GM19023 (cell line): ENCODE results near the gene TRH.
"Not testable (repeated sequence)": the region's sequence is repeated elsewhere in the genome, so short reads cannot be mapped to it uniquely, and the experiment has no call there.

Source experiments
- ATAC-seq: cut with Tn5 transposase; IDR thresholded peaks from one replicate; pipeline ENCODE4 v1.9.1; 2021; ENCODE audit warnings: mild to moderate bottlenecking, moderate library complexity; ENCODE audit not compliant: unreplicated experiment

TRH gene

GRCh38 chr3:130002666-130003598, 28.4 kb downstream of the TRH start:
- ATAC-seq = not testable (repeated sequence)

- no peak for ATAC-seq
These were observed 36.0 kb downstream of the TRH start for GRCh38 chr3:130010556-130010955.

GRCh38 chr3:130012108-130012507, 37.6 kb downstream of the TRH start:
- ATAC-seq = not testable (repeated sequence)

GRCh38 chr3:130013246-130013645, 38.7 kb downstream of the TRH start:
- ATAC-seq = not testable (repeated sequence)

GRCh38 chr3:130014526-130014925, 40.0 kb downstream of the TRH start:
- no peak for ATAC-seq

- ATAC-seq = not testable (repeated sequence)
These were observed 43.1 kb downstream of the TRH start for GRCh38 chr3:130017661-130018060.

- ATAC-seq = not testable (repeated sequence)
These were observed 51.8 kb downstream of the TRH start for GRCh38 chr3:130026146-130026829.

- ATAC-seq = not testable (repeated sequence)
These were observed 52.9 kb downstream of the TRH start for GRCh38 chr3:130027437-130027836.
